Parathyroid adenoma (tissue), 2 donors: ENCODE results near the gene KRT36.

ENCODE experiments used
- H2AFZ ChIP-seq: fragments of 300-600 bp; sonication (generic); one replicate; pipeline ENCODE4 v1.7.0; 2017; ENCODE audit warnings: antibody characterized with exemption, mild to moderate bottlenecking
- H3K27ac ChIP-seq: fragments of 300-600 bp; sonication (generic); one replicate; pipeline ENCODE4 v1.7.0; 2017
- H3K27me3 ChIP-seq: fragments of 300-600 bp; sonication (generic); one replicate; pipeline ENCODE4 v1.7.0; 2017; ENCODE audit warnings: low read length; ENCODE audit not compliant: control insufficient read depth, insufficient read depth
- H3K36me3 ChIP-seq: fragments of 300-600 bp; sonication (generic); one replicate; pipeline ENCODE4 v1.7.0; 2017; ENCODE audit warnings: low read length; ENCODE audit not compliant: control insufficient read depth, insufficient read depth
- H3K4me1 ChIP-seq: fragments of 300-600 bp; sonication (generic); one replicate; pipeline ENCODE4 v1.7.0; 2017; ENCODE audit warnings: control low read depth
- H3K4me2 ChIP-seq: fragments of 300-600 bp; sonication (generic); one replicate; pipeline ENCODE4 v1.7.0; 2017; ENCODE audit warnings: low read length
- H3K4me3 ChIP-seq: fragments of 300-600 bp; sonication (generic); one replicate; pipeline ENCODE4 v1.7.0; 2017; ENCODE audit warnings: low read depth, low read length
- H3K79me2 ChIP-seq: fragments of 300-600 bp; sonication (generic); one replicate; pipeline ENCODE4 v1.7.0; 2017; ENCODE audit warnings: control low read depth
- H3K9ac ChIP-seq: fragments of 300-600 bp; sonication (generic); one replicate; pipeline ENCODE4 v1.7.0; 2017; ENCODE audit warnings: mild to moderate bottlenecking
- H3K9me3 ChIP-seq: fragments of 300-600 bp; sonication (generic); one replicate; pipeline ENCODE4 v1.7.0; 2017; ENCODE audit warnings: low read length; ENCODE audit not compliant: control insufficient read depth
- CTCF ChIP-seq: fragments of 300-600 bp; sonication (generic); IDR thresholded peaks from one replicate; pipeline ENCODE4 v1.7.0; 2017; ENCODE audit warnings: antibody characterized with exemption, mild to moderate bottlenecking
- donor health status: primary hyperparathyroidism.

Gene KRT36

GRCh38 chr17:41519501-41520224 is 30.0 kb upstream of the KRT36 start:
- H3K36me3 ChIP-seq, result no peaks in the 10 kb centered on the region
- H3K4me3 ChIP-seq, result no peak overlapping the region
- H3K27ac ChIP-seq, result no peak overlapping the region
- H2AFZ ChIP-seq, result peak overlapping the region; percentile 25
- TF ChIP-seq CTCF, result no peak
- H3K4me2 ChIP-seq, result no peak overlapping the region
- H3K4me1 ChIP-seq, result peaks cover 6% of the 10 kb centered on the region
- H3K27me3 ChIP-seq, result no peaks in the 10 kb centered on the region
- no peaks in the 10 kb centered on the region for H3K9me3 ChIP-seq
- no peak overlapping the region for H3K9ac ChIP-seq
- no peaks in the 10 kb centered on the region for H3K79me2 ChIP-seq

- Histone ChIP-seq H3K27ac (no peak within 1 kb of the TSS), H3K4me3 (no peak within 1 kb of the TSS), H3K79me2 (no peaks in the 10 kb centered on the region), H3K9ac (no peak within 1 kb of the TSS), H3K36me3 (no peaks in the 10 kb centered on the region), H2AFZ (peak within 1 kb of the TSS; percentile 25), H3K9me3 (no peaks in the 10 kb centered on the region), H3K27me3 (no peaks in the 10 kb centered on the region), H3K4me1 (peaks cover 6% of the 10 kb centered on the region), H3K4me2 (no peak within 1 kb of the TSS)
- no peak for TF ChIP-seq CTCF
Measured at GRCh38 chr17:41518789-41519449, 29.2 kb upstream of the KRT36 start, which contains the start of gene KRT15. TSS of gene KRT15 (minus strand) at chr17:41518890. CDS start at chr17:41518827, 63 bp downstream.

GRCh38 chr17:41518031-41518430 is 28.3 kb upstream of the KRT36 start:
- Histone ChIP-seq H3K36me3 (no peaks in the 10 kb centered on the region), H2AFZ (no peak overlapping the region), H3K79me2 (no peaks in the 10 kb centered on the region), H3K9me3 (no peaks in the 10 kb centered on the region), H3K9ac (no peak overlapping the region), H3K4me2 (no peak overlapping the region), H3K27ac (no peak overlapping the region), H3K27me3 (no peaks in the 10 kb centered on the region), H3K4me3 (no peak overlapping the region), H3K4me1 (peaks cover 6% of the 10 kb centered on the region)
- no peak for TF ChIP-seq CTCF

- Histone ChIP-seq H3K27ac (no peak overlapping the region), H3K9ac (no peak overlapping the region), H3K4me3 (no peak overlapping the region), H3K79me2 (no peaks in the 10 kb centered on the region), H3K27me3 (no peaks in the 10 kb centered on the region), H3K4me1 (peaks cover 6% of the 10 kb centered on the region), H3K4me2 (no peak overlapping the region), H3K36me3 (no peaks in the 10 kb centered on the region), H2AFZ (no peak overlapping the region), H3K9me3 (no peaks in the 10 kb centered on the region)
- TF ChIP-seq CTCF, result no peak
Measured at GRCh38 chr17:41516830-41517283, 27.1 kb upstream of the KRT36 start.
